Dendritic cell treated with granulocyte-macrophage colony-stimulating factor and Interleukin-4, amounts not matched to agents 40 ng/mL and 50 ng/mL, for 4 days (primary cell): ENCODE results near the gene CFAP206.

ENCODE experiments used
- H3K27ac Mint-ChIP-seq: one replicate; pipeline ENCODE4 v1.8.0; 2022; ENCODE audit warnings: mild to moderate bottlenecking, mixed read lengths
- H3K27me3 Mint-ChIP-seq: one replicate; pipeline ENCODE4 v1.8.0; 2022; ENCODE audit warnings: mild to moderate bottlenecking, mixed read lengths
- H3K36me3 Mint-ChIP-seq: one replicate; pipeline ENCODE4 v1.8.0; 2022; ENCODE audit warnings: low read depth, mixed read lengths
- H3K4me1 Mint-ChIP-seq: one replicate; pipeline ENCODE4 v1.8.0; 2022; ENCODE audit warnings: low read depth, mixed read lengths
- H3K4me3 Mint-ChIP-seq: one replicate; pipeline ENCODE4 v1.8.0; 2022; ENCODE audit warnings: mild to moderate bottlenecking, moderate library complexity, mixed read lengths
- H3K9me3 Mint-ChIP-seq: one replicate; pipeline ENCODE4 v1.8.0; 2022; ENCODE audit warnings: mixed read lengths
- intact Hi-C: fragments of 100-400 bp; cut with micrococcal nuclease; formaldehyde crosslinking; loops from one replicate; pipeline ENCODE4 v1.15.0; 2022

Gene CFAP206

GRCh38 chr6:87395431-87395830 lies 12.3 kb upstream of the CFAP206 start:
- no peak overlapping the region for H3K4me3 Mint-ChIP-seq
- intact Hi-C loops: loop anchor here (10.0 kb wide), 3 partner anchors 109 to 1389 kb away; no protein-coding TSS in a partner anchor
- H3K27me3 Mint-ChIP-seq: no peaks in the 10 kb centered on the region
- peaks cover 12% of the 10 kb centered on the region for H3K4me1 Mint-ChIP-seq
- no peak overlapping the region for H3K27ac Mint-ChIP-seq
- H3K9me3 Mint-ChIP-seq: no peaks in the 10 kb centered on the region
- H3K36me3 Mint-ChIP-seq: no peaks in the 10 kb centered on the region

- intact Hi-C loops: loop anchor here (10.0 kb wide), 3 partner anchors 108 to 1388 kb away; no protein-coding TSS in a partner anchor
- no peaks in the 10 kb centered on the region for H3K36me3 Mint-ChIP-seq
- no peak overlapping the region for H3K4me3 Mint-ChIP-seq
- H3K27me3 Mint-ChIP-seq: no peaks in the 10 kb centered on the region
- no peak overlapping the region for H3K27ac Mint-ChIP-seq
- peaks cover 12% of the 10 kb centered on the region for H3K4me1 Mint-ChIP-seq
- H3K9me3 Mint-ChIP-seq: no peaks in the 10 kb centered on the region
Measured at GRCh38 chr6:87396595-87397392, 11.0 kb upstream of the CFAP206 start.

GRCh38 chr6:87397656-87398055 lies 10.1 kb upstream of the CFAP206 start:
- intact Hi-C loops: loop anchor here (10.0 kb wide), 3 partner anchors 107 to 1387 kb away; no protein-coding TSS in a partner anchor
- Mint-ChIP-seq H3K4me1 (peaks cover 12% of the 10 kb centered on the region), H3K27ac (no peak overlapping the region), H3K4me3 (no peak overlapping the region), H3K36me3 (no peaks in the 10 kb centered on the region), H3K27me3 (no peaks in the 10 kb centered on the region), H3K9me3 (no peaks in the 10 kb centered on the region)

GRCh38 chr6:87401832-87402231 lies 5.9 kb upstream of the CFAP206 start:
- Mint-ChIP-seq H3K9me3 (no peaks in the 10 kb centered on the region), H3K4me3 (no peak overlapping the region), H3K36me3 (no peaks in the 10 kb centered on the region), H3K27ac (no peak overlapping the region), H3K27me3 (peaks cover 7% of the 10 kb centered on the region), H3K4me1 (peaks cover 11% of the 10 kb centered on the region)
- intact Hi-C loops: no loop called here

- H3K4me1 Mint-ChIP-seq: no peaks in the 10 kb centered on the region
- no peaks in the 10 kb centered on the region for H3K9me3 Mint-ChIP-seq
- H3K4me3 Mint-ChIP-seq: peak overlapping the region; percentile 87
- peaks cover 11% of the 10 kb centered on the region for H3K27me3 Mint-ChIP-seq
- peak overlapping the region; percentile 76 for H3K27ac Mint-ChIP-seq
- intact Hi-C loops: loop anchor here (5.0 kb wide), 2 partner anchors 65 to 255 kb away; partner anchors contain the start of gene SLC35A1
- H3K36me3 Mint-ChIP-seq: no peaks in the 10 kb centered on the region
Measured at GRCh38 chr6:87407561-87407900, 241 bp upstream of the CFAP206 start.

GRCh38 chr6:87408721-87409155 lies 966 bp downstream of the CFAP206 start:
- intact Hi-C loops: loop anchor here (5.0 kb wide), 2 partner anchors 64 to 256 kb away; partner anchors contain the start of gene SLC35A1
- peak overlapping the region; percentile 76 for H3K27ac Mint-ChIP-seq
- H3K4me1 Mint-ChIP-seq: no peaks in the 10 kb centered on the region
- H3K9me3 Mint-ChIP-seq: no peaks in the 10 kb centered on the region
- no peaks in the 10 kb centered on the region for H3K36me3 Mint-ChIP-seq
- H3K27me3 Mint-ChIP-seq: peaks cover 11% of the 10 kb centered on the region
- H3K4me3 Mint-ChIP-seq: peak overlapping the region; percentile 87

- no peaks in the 10 kb centered on the region for H3K36me3 Mint-ChIP-seq
- intact Hi-C loops: no loop called here
- H3K4me3 Mint-ChIP-seq: no peak overlapping the region
- no peaks in the 10 kb centered on the region for H3K9me3 Mint-ChIP-seq
- no peak overlapping the region for H3K27ac Mint-ChIP-seq
- H3K27me3 Mint-ChIP-seq: peaks cover under 1% of the 10 kb centered on the region
- no peaks in the 10 kb centered on the region for H3K4me1 Mint-ChIP-seq
Measured at GRCh38 chr6:87419266-87419665, 11.5 kb downstream of the CFAP206 start.

GRCh38 chr6:87420360-87420759 lies 12.6 kb downstream of the CFAP206 start:
- Mint-ChIP-seq H3K36me3 (no peaks in the 10 kb centered on the region), H3K9me3 (no peaks in the 10 kb centered on the region), H3K4me3 (no peak overlapping the region), H3K4me1 (no peaks in the 10 kb centered on the region), H3K27ac (no peak overlapping the region), H3K27me3 (peaks cover 2% of the 10 kb centered on the region)
- intact Hi-C loops: no loop called here

GRCh38 chr6:87421576-87421975 lies 13.8 kb downstream of the CFAP206 start:
- intact Hi-C loops: no loop called here
- H3K27me3 Mint-ChIP-seq: peaks cover 2% of the 10 kb centered on the region
- H3K36me3 Mint-ChIP-seq: no peaks in the 10 kb centered on the region
- H3K9me3 Mint-ChIP-seq: no peaks in the 10 kb centered on the region
- H3K4me3 Mint-ChIP-seq: no peak overlapping the region
- no peaks in the 10 kb centered on the region for H3K4me1 Mint-ChIP-seq
- H3K27ac Mint-ChIP-seq: no peak overlapping the region

- intact Hi-C loops: no loop called here
- H3K36me3 Mint-ChIP-seq: no peaks in the 10 kb centered on the region
- peaks cover 5% of the 10 kb centered on the region for H3K27me3 Mint-ChIP-seq
- H3K9me3 Mint-ChIP-seq: no peaks in the 10 kb centered on the region
- H3K4me1 Mint-ChIP-seq: no peaks in the 10 kb centered on the region
- no peak overlapping the region for H3K27ac Mint-ChIP-seq
- H3K4me3 Mint-ChIP-seq: no peak overlapping the region
Measured at GRCh38 chr6:87426789-87427188, 19.0 kb downstream of the CFAP206 start.

- intact Hi-C loops: no loop called here
- H3K4me3 Mint-ChIP-seq: no peak overlapping the region
- no peak overlapping the region for H3K27ac Mint-ChIP-seq
- H3K9me3 Mint-ChIP-seq: no peaks in the 10 kb centered on the region
- no peaks in the 10 kb centered on the region for H3K36me3 Mint-ChIP-seq
- H3K27me3 Mint-ChIP-seq: peaks cover 3% of the 10 kb centered on the region
- H3K4me1 Mint-ChIP-seq: no peaks in the 10 kb centered on the region
Measured at GRCh38 chr6:87430499-87430898, 22.7 kb downstream of the CFAP206 start.

GRCh38 chr6:87431263-87431662 lies 23.5 kb downstream of the CFAP206 start:
- Mint-ChIP-seq H3K9me3 (no peaks in the 10 kb centered on the region), H3K27ac (no peak overlapping the region), H3K27me3 (peaks cover 3% of the 10 kb centered on the region), H3K4me1 (no peaks in the 10 kb centered on the region), H3K36me3 (no peaks in the 10 kb centered on the region), H3K4me3 (no peak overlapping the region)
- intact Hi-C loops: no loop called here

GRCh38 chr6:87436435-87436834 lies 28.7 kb downstream of the CFAP206 start:
- intact Hi-C loops: no loop called here

GRCh38 chr6:87441711-87442110 lies 33.9 kb downstream of the CFAP206 start:
- H3K4me3 Mint-ChIP-seq: no peak overlapping the region
- H3K27ac Mint-ChIP-seq: no peak overlapping the region
- H3K27me3 Mint-ChIP-seq: peaks cover 9% of the 10 kb centered on the region
- H3K36me3 Mint-ChIP-seq: no peaks in the 10 kb centered on the region
- no peaks in the 10 kb centered on the region for H3K9me3 Mint-ChIP-seq
- no peaks in the 10 kb centered on the region for H3K4me1 Mint-ChIP-seq
- intact Hi-C loops: no loop called here

More at GRCh38 chr6:87436435-87436834, 28.7 kb downstream of the CFAP206 start:
- H3K9me3 Mint-ChIP-seq: no peaks in the 10 kb centered on the region
- H3K4me3 Mint-ChIP-seq: no peak overlapping the region
- no peaks in the 10 kb centered on the region for H3K4me1 Mint-ChIP-seq
- H3K27me3 Mint-ChIP-seq: no peaks in the 10 kb centered on the region
- no peak overlapping the region for H3K27ac Mint-ChIP-seq
- H3K36me3 Mint-ChIP-seq: no peaks in the 10 kb centered on the region
